ENCODE data around the gene DISC1. TPM values are rescaled to one million over a fixed set of nuclear protein-coding genes. Genes with fewer than 3 reads are reported as not detected.

DISC1 gene
- polyA plus RNA-seq, 3 donors: 5.5 to 14.7 (median 5.8) TPM

- Histone ChIP-seq H3K4me2 (replicated peaks; ENCODE audit: extremely low read depth, low read length, poor library complexity, severe bottlenecking) (no peak overlapping the region), H3K9ac (ENCODE audit: insufficient read depth, low read length, poor library complexity, severe bottlenecking) (no peak overlapping the region), H3K27me3 (ENCODE audit: control insufficient read depth in 2 of 2, insufficient read depth in 2 of 2, low read length in 2 of 2) (no peaks in the 10 kb centered on the region), H3K27ac (ENCODE audit: low read depth in 1 of 2, low read length in 2 of 2) (no peak overlapping the region), H3K4me1 (ENCODE audit: control insufficient read depth in 1 of 2, insufficient read depth in 2 of 2, low read length in 2 of 2) (peaks cover 13 to 16% of the 10 kb centered on the region in 2 donors), H2AFZ (ENCODE audit: insufficient read depth, low read depth, low read length, poor library complexity, severe bottlenecking) (no peak overlapping the region), H3K4me3 (replicated peaks in 1 of 3; ENCODE audit: low read depth in 2 of 3, low read length in 3 of 3) (no peak overlapping the region), H4K20me1 (ENCODE audit: insufficient read depth, low read length) (peaks cover 11% of the 10 kb centered on the region), H3K36me3 (replicated peaks in 1 of 2; ENCODE audit: control insufficient read depth in 1 of 2, insufficient read depth in 2 of 2, low read length in 2 of 2) (peaks cover 43 to 57% of the 10 kb centered on the region in 2 donors), H3K9me3 (replicated peaks in 1 of 2; ENCODE audit: control insufficient read depth in 1 of 2, insufficient read depth in 1 of 2, low read length in 2 of 2) (no peaks in the 10 kb centered on the region), H3K79me2 (ENCODE audit: insufficient read depth, low read length) (peaks cover 15% of the 10 kb centered on the region)
- H3K4me1 Mint-ChIP-seq: peaks cover 16% of the 10 kb centered on the region
- H3K27ac Mint-ChIP-seq: no peak overlapping the region
- H3K4me3 Mint-ChIP-seq: no peak overlapping the region
- H3K9me3 Mint-ChIP-seq: peaks cover 0 to 2% (median 0%) of the 10 kb centered on the region in 7 donors
- TF ChIP-seq, protein P1, sequence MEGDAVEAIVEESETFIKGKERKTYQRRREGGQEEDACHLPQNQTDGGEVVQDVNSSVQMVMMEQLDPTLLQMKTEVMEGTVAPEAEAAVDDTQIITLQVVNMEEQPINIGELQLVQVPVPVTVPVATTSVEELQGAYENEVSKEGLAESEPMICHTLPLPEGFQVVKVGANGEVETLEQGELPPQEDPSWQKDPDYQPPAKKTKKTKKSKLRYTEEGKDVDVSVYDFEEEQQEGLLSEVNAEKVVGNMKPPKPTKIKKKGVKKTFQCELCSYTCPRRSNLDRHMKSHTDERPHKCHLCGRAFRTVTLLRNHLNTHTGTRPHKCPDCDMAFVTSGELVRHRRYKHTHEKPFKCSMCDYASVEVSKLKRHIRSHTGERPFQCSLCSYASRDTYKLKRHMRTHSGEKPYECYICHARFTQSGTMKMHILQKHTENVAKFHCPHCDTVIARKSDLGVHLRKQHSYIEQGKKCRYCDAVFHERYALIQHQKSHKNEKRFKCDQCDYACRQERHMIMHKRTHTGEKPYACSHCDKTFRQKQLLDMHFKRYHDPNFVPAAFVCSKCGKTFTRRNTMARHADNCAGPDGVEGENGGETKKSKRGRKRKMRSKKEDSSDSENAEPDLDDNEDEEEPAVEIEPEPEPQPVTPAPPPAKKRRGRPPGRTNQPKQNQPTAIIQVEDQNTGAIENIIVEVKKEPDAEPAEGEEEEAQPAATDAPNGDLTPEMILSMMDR (IDR thresholded peaks at IDR 0.05): no peak
- no peak for DNase-seq
- peaks cover 61 to 70% of the 10 kb centered on the region in 2 donors for H3K36me3 Mint-ChIP-seq
- no peaks in the 10 kb centered on the region for H3K27me3 Mint-ChIP-seq (ENCODE audit: low read depth in 3 of 3)
- intact Hi-C loops (cut with micrococcal nuclease): no loop called here
- 95% methylated on average over 4 of the region's 4 CpGs for WGBS (ENCODE audit: insufficient coverage)
Measured at GRCh38 chr1:231767471-231767870, 140.9 kb downstream of the DISC1 start.

DNA sequence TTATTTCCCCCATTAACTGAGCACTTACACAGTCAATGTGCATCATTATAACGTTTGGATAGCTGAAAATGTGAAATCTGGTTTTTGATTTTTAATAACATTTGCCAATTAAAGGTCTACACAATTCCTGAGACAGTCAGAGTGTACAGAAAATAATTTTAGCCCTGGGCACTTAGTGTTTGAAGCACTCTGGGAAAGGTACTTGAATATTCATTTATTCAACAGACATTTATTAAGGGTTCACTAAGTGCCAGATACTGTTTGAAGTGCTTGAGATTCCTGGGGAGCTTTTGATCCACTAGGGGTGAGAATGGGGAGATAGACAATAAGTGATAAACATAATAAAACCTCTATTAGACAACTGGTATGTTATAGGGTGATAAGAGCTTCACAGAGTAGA is 141.8 kb downstream of the DISC1 start:
- H3K4me1 Mint-ChIP-seq: peaks cover 12% of the 10 kb centered on the region
- no peak overlapping the region for H3K4me3 Mint-ChIP-seq

More for the DNA sequence above, 141.8 kb downstream of the DISC1 start:
- no peak overlapping the region for H3K27ac ChIP-seq (ENCODE audit: low read depth in 1 of 2, low read length in 2 of 2)
- no peaks in the 10 kb centered on the region for H3K27me3 ChIP-seq (ENCODE audit: control insufficient read depth in 2 of 2, insufficient read depth in 2 of 2, low read length in 2 of 2)
- H3K4me3 ChIP-seq (replicated peaks in 1 of 3; ENCODE audit: low read depth in 2 of 3, low read length in 3 of 3): no peak overlapping the region
- H3K9ac ChIP-seq (ENCODE audit: insufficient read depth, low read length, poor library complexity, severe bottlenecking): no peak overlapping the region
- no peak overlapping the region for H3K4me2 ChIP-seq (replicated peaks; ENCODE audit: extremely low read depth, low read length, poor library complexity, severe bottlenecking)
- peaks cover 47 to 61% of the 10 kb centered on the region in 2 donors for H3K36me3 ChIP-seq (replicated peaks in 1 of 2; ENCODE audit: control insufficient read depth in 1 of 2, insufficient read depth in 2 of 2, low read length in 2 of 2)
- H3K9me3 Mint-ChIP-seq: peaks cover 0 to 2% (median 0%) of the 10 kb centered on the region in 7 donors
- peaks cover 61 to 73% of the 10 kb centered on the region in 2 donors for H3K36me3 Mint-ChIP-seq
- H3K27me3 Mint-ChIP-seq (ENCODE audit: low read depth in 3 of 3): no peaks in the 10 kb centered on the region
- peaks cover 9 to 12% of the 10 kb centered on the region in 2 donors for H3K4me1 ChIP-seq (ENCODE audit: control insufficient read depth in 1 of 2, insufficient read depth in 2 of 2, low read length in 2 of 2)
- H3K9me3 ChIP-seq (replicated peaks in 1 of 2; ENCODE audit: control insufficient read depth in 1 of 2, insufficient read depth in 1 of 2, low read length in 2 of 2): no peaks in the 10 kb centered on the region
- no CpG with 5 or more reads among the region's 1 CpG for WGBS (ENCODE audit: insufficient coverage)
- TF ChIP-seq, protein P1 (IDR thresholded peaks at IDR 0.05): no peak
- DNase-seq: no peak
- H3K27ac Mint-ChIP-seq: peak overlapping the region in 1 of 7 donors; percentile 22
- peaks cover 6% of the 10 kb centered on the region for H4K20me1 ChIP-seq (ENCODE audit: insufficient read depth, low read length)
- no peak overlapping the region for H2AFZ ChIP-seq (ENCODE audit: insufficient read depth, low read depth, low read length, poor library complexity, severe bottlenecking)
- peaks cover 10% of the 10 kb centered on the region for H3K79me2 ChIP-seq (ENCODE audit: insufficient read depth, low read length)
- intact Hi-C loops (cut with micrococcal nuclease): no loop called here

Data from CD14-positive monocyte (primary cell).